Stimulated activated CD8-positive, alpha-beta memory T cell treated with anti-CD3 and anti-CD28 coated beads, Interleukin-12 subunit alpha, Interleukin-12 subunit beta, amount 100 ng/mL, for 24 hours (primary cell): ENCODE data around the gene PLA2G4E.

ENCODE experiments used
- DNase-seq: peaks from one replicate; pipeline ENCODE4 v3.0.0-alpha.2; 2020; ENCODE audit errors: extremely low read depth

The PLA2G4E gene

GRCh38 chr15:41993472-41994170 is 27.2 kb downstream of the PLA2G4E start:
- no peak for DNase-seq

- DNase-seq: no peak
Measured at GRCh38 chr15:41992803-41993190, 28.0 kb downstream of the PLA2G4E start.

- DNase-seq: no peak
Measured at GRCh38 chr15:41992151-41992802, 28.6 kb downstream of the PLA2G4E start.

- DNase-seq: no peak
Measured at GRCh38 chr15:41990691-41991090, 30.2 kb downstream of the PLA2G4E start.

GRCh38 chr15:41990243-41990605 is 30.6 kb downstream of the PLA2G4E start:
- DNase-seq: no peak

GRCh38 chr15:41989573-41990242 is 31.1 kb downstream of the PLA2G4E start:
- peak; percentile 54 for DNase-seq

GRCh38 chr15:41988896-41989572 is 31.8 kb downstream of the PLA2G4E start:
- DNase-seq: no peak

- DNase-seq: no peak
Measured at GRCh38 chr15:41987925-41988275, 32.9 kb downstream of the PLA2G4E start.

- DNase-seq: no peak
Measured at GRCh38 chr15:41987246-41987924, 33.5 kb downstream of the PLA2G4E start.

- DNase-seq: no peak
Measured at GRCh38 chr15:41985236-41986160, 35.3 kb downstream of the PLA2G4E start.

GRCh38 chr15:41984622-41985021 is 36.2 kb downstream of the PLA2G4E start:
- DNase-seq: no peak

GRCh38 chr15:41983621-41984571 is 36.9 kb downstream of the PLA2G4E start:
- no peak for DNase-seq

GRCh38 chr15:41983221-41983620 is 37.6 kb downstream of the PLA2G4E start:
- no peak for DNase-seq

- no peak for DNase-seq
Measured at GRCh38 chr15:41982133-41982930, 38.5 kb downstream of the PLA2G4E start.

- no peak for DNase-seq
Measured at GRCh38 chr15:41981371-41982132, 39.3 kb downstream of the PLA2G4E start.

- no peak for DNase-seq
Measured at GRCh38 chr15:41980654-41981323, 40.1 kb downstream of the PLA2G4E start.

GRCh38 chr15:41979493-41980266 is 41.2 kb downstream of the PLA2G4E start:
- DNase-seq: no peak
